Colon (tissue), 2 donors: ENCODE measurements around the gene KIR3DL3.
"Not testable (repeated sequence)": the region's sequence is repeated elsewhere in the genome, so short reads cannot be mapped to it uniquely, and the experiment has no call there.

Experiments used
- FAIRE-seq: peaks from 2 replicates; lab custom pipeline; 2012; peaks lifted over from hg19 to GRCh38; lab: Jason Lieb, UNC
- donor health status: control.
- donor health status: control.

KIR3DL3 gene

GRCh38 chr19:54724142-54724541, at the start of gene KIR3DL3:
Gene KIR3DL3 (plus strand): TSS chr19:54724442. CDS start chr19:54724497, 55 bp downstream.
- no peak for FAIRE-seq

DNA sequence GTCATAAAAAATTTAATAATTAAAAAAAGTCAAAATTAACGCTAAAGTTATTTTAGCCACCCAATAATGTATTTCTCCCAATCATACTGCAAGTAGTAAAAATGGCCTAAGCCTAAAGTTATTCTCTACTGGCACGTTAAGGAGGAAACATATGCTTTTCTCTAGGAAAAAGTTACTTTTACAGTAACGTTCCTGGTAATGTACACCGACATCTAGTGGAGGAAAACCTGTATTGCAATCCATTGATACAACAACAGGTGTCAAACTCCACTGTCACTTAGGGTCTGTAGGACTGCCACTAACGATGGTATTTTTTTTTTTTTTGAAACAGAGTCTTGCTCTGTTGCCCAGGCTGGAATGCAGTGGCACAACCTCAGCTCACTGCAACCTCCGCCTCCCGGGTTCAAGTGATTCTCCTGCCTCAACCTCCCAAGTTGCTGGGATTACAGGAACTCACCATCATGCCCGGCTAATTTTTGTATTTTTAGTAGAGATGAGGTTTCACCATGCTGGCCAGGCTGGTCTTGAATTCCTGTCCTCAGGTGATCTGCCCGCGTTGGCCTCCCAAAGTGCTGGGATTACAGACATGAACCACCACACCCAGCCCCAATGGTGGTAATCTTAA, 47.9 kb upstream of the KIR3DL3 start:
- FAIRE-seq = not testable (repeated sequence)

GRCh38 chr19:54677217-54677616, 47.0 kb upstream of the KIR3DL3 start:
- no peak for FAIRE-seq

- not testable (repeated sequence) for FAIRE-seq
These were observed 42.6 kb upstream of the KIR3DL3 start for GRCh38 chr19:54681596-54681995.

GRCh38 chr19:54682306-54682856, 41.9 kb upstream of the KIR3DL3 start:
- FAIRE-seq = no peak

- FAIRE-seq = no peak
These were observed 39.7 kb upstream of the KIR3DL3 start for GRCh38 chr19:54684527-54684926.

- no peak for FAIRE-seq
These were observed 32.5 kb upstream of the KIR3DL3 start for GRCh38 chr19:54691582-54692297.

DNA sequence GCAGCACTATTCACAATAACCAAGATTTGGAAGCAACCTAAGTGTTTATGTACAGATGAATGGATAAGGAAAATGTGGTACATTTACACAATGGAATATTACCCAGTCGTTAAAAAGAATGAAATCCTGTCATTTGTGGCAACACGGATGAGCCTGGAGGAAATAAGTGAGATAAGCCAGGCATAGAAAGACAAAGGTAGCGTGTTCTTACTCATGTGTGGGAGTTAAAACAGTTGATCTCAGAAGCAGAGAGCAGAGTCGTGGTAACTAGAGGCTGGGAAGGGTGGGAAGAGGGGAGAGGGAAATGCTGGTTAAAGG, 32.0 kb upstream of the KIR3DL3 start:
- no peak for FAIRE-seq

- FAIRE-seq = no peak
These were observed 29.6 kb upstream of the KIR3DL3 start for GRCh38 chr19:54694648-54695047.

- no peak for FAIRE-seq
These were observed 28.1 kb upstream of the KIR3DL3 start for GRCh38 chr19:54696117-54696548.

DNA sequence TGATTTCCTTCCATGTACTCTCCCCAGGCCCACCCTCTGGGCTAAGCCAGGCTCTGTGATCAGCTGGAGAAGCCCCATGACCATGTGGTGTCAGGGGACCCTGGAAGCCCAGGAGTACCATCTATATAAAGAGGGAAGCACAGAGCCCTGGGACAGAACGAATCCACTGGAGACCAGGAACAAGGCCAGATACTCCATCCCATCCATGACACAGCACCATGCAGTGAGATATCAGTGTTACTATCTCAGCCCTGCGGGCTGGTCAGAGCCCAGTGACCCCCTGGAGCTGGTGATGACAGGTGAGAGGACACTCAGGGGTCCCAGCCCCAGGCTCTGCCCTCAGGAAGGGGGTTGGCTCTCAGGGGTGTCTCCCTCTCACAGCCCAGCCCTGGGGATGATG, 27.5 kb upstream of the KIR3DL3 start:
- FAIRE-seq = no peak

DNA sequence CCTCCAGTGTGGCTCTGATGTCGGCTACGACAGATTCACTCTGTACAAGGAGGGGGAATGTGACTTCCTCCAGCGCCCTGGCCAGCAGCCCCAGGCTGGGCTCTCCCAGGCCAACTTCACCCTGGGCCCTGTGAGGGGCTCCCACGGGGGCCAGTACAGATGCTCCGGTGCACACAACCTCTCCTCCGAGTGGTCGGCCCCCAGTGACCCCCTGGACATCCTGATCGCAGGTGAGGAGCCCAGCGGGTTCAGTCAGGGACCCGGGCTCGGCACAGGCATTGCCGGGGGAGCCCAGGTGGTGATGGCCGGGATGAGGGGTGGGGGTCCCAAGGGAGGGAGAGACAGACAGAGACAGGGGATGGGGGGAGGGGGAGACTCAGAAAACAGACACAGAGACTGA, 26.5 kb upstream of the KIR3DL3 start:
- FAIRE-seq = not testable (repeated sequence)

DNA sequence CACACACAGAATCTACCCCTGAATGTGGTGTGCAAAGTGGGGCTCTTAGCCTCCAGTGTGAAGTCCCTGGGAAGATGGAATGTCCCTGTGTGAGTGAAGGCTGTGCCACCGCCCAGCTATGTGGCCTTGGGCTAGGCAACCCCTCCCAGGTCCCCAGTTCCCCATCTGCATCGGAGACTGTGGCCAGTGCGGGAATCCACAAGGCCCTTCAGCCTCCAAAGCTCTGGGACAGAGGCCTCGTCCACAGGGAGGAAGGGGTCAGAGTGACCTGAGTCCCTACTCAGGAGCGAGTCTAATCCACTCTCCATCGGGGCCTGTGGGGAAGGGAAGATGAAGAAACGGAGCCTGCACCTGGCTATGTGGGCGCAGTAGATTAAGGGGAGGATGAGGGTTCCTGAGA, 19.3 kb upstream of the KIR3DL3 start:
- FAIRE-seq = no peak

DNA sequence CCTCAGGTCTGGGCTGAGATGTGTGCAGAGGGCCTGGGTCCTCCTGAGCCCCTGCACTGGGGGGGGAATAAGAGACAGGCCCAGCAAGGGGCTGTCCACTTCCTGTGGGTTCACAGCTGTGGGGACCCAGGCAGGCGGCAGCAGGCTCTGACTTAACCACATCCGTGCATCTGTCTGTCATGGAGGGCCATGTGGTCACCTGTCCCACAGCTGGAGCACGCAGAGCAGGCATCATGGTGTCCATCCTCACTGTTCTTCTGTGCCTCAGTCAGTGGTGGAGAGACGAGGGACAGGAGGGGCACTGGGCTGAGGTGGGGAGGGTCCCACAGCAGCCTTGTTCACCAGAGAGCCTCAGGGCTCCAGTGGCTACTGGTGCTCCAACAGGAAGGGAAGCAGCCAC, 16.3 kb upstream of the KIR3DL3 start:
- no peak for FAIRE-seq

DNA sequence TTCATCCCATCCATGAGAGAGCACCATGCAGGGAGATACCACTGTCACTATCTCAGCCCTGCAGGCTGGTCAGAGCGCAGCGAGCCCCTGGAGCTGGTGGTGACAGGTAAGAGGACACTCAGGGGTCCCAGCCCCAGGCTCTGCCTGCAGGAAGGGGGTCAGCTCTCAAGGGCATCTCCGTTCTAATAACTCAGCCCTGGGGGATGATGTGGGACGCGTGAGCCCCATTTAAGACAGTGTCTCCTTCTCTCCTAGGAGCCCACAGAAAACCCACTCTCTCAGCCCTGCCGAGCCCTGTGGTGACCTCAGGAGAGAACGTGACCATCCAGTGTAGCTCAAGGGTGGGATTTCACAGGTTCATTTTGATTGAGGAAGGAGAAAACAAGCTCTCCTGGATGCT, 15.5 kb upstream of the KIR3DL3 start:
- FAIRE-seq = no peak

- no peak for FAIRE-seq
These were observed 14.9 kb upstream of the KIR3DL3 start for GRCh38 chr19:54709212-54709948.

DNA sequence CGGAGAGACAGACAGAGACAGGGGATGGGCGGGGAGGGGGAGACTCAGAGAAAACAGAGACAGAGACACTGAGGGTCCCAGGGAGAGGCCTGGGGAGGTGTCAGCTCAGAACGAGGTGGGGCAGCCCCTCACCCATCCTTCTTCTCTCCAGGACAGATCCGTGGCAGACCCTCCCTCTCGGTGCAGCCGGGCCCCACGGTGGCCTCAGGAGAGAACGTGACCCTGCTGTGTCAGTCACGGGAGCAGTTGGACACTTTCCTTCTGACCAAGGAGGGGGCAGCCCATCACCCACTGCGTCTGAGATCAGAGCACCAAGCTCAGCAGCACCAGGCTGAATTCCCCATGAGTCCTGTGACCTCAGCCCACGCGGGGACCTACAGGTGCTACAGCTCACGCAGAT, 14.3 kb upstream of the KIR3DL3 start:
- not testable (repeated sequence) for FAIRE-seq

DNA sequence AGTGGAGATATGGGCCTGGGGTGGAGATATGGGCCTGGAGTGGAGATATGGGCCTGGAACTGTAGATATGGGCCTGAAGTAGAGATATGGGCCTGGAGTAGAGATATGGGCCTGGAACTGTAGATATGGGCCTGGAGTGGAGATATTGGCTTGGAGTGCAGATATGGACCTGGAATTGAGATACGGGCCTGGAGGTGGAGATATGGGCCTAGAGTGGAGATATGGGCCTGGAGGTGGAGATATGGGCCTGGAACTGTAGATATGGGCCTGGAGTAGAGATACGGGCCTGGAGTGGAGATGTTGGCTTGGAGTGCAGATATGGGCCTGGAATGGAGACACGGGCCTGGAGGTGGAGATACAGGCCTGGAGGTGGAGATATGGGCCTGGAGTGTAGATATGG, 402 bp downstream of the KIR3DL3 start:
- no peak for FAIRE-seq

DNA sequence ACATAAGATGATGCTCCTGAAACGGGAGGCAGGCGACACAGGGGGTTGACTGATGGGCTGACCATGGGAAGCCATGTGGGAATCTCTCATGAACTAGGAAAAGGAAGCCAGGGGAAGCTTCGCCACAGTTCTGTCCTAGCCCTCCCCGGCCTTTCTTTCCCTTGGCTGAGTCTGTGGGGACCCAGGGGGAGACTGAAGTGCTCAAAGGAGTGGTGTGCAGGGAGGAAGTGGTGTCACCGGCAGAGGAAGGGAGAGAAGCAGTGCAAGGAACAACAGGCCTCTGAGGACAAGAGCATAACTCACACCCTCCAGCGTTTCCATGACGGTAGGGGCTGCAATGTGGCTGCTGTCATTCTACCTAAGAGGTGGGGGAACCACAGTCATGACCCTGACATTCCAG, 1.1 kb downstream of the KIR3DL3 start:
- no peak for FAIRE-seq

DNA sequence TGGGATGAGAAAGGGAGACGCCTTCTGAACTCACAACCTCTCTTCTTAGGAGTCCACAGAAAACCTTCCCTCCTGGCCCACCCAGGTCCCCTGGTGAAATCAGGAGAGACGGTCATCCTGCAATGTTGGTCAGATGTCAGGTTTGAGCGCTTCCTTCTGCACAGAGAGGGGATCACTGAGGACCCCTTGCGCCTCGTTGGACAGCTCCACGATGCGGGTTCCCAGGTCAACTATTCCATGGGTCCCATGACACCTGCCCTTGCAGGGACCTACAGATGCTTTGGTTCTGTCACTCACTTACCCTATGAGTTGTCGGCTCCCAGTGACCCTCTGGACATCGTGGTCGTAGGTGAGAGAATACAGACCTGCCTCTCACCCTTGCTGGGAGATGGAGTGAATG, 3.3 kb downstream of the KIR3DL3 start:
- FAIRE-seq = no peak

DNA sequence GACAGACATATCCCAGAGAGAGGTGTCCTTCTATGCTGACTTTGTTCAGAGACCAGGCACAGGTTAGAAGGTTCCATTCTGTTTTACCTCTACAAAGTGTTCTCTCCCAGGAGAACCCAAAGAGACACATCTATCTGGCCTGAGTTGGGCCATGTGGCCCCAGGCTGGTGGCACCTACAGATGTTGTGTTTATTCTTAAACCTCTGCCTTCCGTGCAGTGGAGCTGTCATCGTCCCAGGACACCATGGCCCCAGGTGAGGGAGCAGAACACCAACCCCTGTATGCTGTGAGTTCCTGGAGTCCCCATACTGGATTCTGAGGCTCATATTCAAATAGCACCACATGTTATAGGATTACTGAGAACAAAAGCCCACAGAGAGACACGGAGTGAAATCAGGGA, 3.9 kb downstream of the KIR3DL3 start:
- FAIRE-seq = no peak

GRCh38 chr19:54729416-54730188, 5.4 kb downstream of the KIR3DL3 start:
- FAIRE-seq = no peak
